Spleen (tissue), 11 donors: ENCODE measurements around the gene PHYKPL. TPM values are rescaled to one million over a fixed set of nuclear protein-coding genes. Genes with fewer than 3 reads are reported as not detected.

ENCODE experiments used
- DNase-seq: peaks from one replicate; pipeline ENCODE4 v3.0.0-alpha.2; 2020
- H3K27ac ChIP-seq, 8 donors: fragments of 200-600 bp; sonication (generic) in 7 of 8; 1 replicate in 4 of 8; 2 replicates in 4 of 8; pipeline versions ENCODE4 v1.5.0 to v1.8.0; 2016 to 2021; ENCODE audit warnings: inconsistent platforms in 4 of 8, mild to moderate bottlenecking in 4 of 8, moderate library complexity in 1 of 8
- H3K27me3 ChIP-seq, 7 donors: fragments of 200-600 bp; sonication (generic) in 6 of 7; replicated peaks in 1 of 7; 1 replicate in 4 of 7; 2 replicates in 3 of 7; pipeline versions ENCODE4 v1.5.0 to v1.8.0; 2016 to 2021; ENCODE audit warnings: inconsistent platforms in 3 of 7, mild to moderate bottlenecking in 1 of 7
- H3K36me3 ChIP-seq, 6 donors: fragments of 200-600 bp; sonication (generic) in 5 of 6; 1 replicate in 4 of 6; 2 replicates in 2 of 6; pipeline versions ENCODE4 v1.5.0 to v1.8.0; 2016 to 2021; ENCODE audit warnings: inconsistent platforms in 2 of 6
- H3K4me1 ChIP-seq, 6 donors: fragments of 200-600 bp; sonication (generic) in 5 of 6; 1 replicate in 3 of 6; 2 replicates in 3 of 6; pipeline versions ENCODE4 v1.5.0 to v1.8.0; 2016 to 2021; ENCODE audit warnings: inconsistent platforms in 3 of 6
- H3K4me3 ChIP-seq, 8 donors: fragments of 200-600 bp; sonication (generic) in 7 of 8; 1 replicate in 4 of 8; 2 replicates in 4 of 8; pipeline versions ENCODE4 v1.5.0 to v1.8.0; 2016 to 2021; ENCODE audit warnings: inconsistent platforms in 4 of 8, mild to moderate bottlenecking in 4 of 8, moderate library complexity in 2 of 8
- H3K9me3 ChIP-seq, 8 donors: fragments of 200-600 bp; sonication (generic) in 7 of 8; 1 replicate in 4 of 8; 2 replicates in 4 of 8; pipeline versions ENCODE4 v1.5.0 to v1.8.0; 2016 to 2021; ENCODE audit warnings: inconsistent platforms in 4 of 8
- CTCF ChIP-seq, 11 experiments: fragments of 200-600 bp in 7 of 11; fragments of 450-650 bp in 4 of 11; sonication (generic) in 4 of 11; IDR thresholded peaks in 8 of 11; conservative IDR thresholded peaks in 3 of 11; 1 replicate in 7 of 11; 2 replicates in 4 of 11; pipeline versions ENCODE4 v1.4.0 to v1.8.0; 2016 to 2021; ENCODE audit warnings: antibody characterized with exemption in 11 of 11, inconsistent platforms in 4 of 11, mild to moderate bottlenecking in 1 of 11
- POLR2A ChIP-seq, 3 donors: fragments of 450-650 bp; IDR thresholded peaks; one replicate each; pipeline ENCODE4 v1.5.1; 2017; ENCODE audit warnings: antibody characterized with exemption in 3 of 3, mild to moderate bottlenecking in 1 of 3
- POLR2AphosphoS5 ChIP-seq, 3 donors: sonication (generic); formaldehyde crosslinking; IDR thresholded peaks; one replicate each; pipeline ENCODE4 v1.5.1; 2017; ENCODE audit warnings: antibody characterized with exemption in 3 of 3
- WGBS, 5 donors: extraction: QIAGEN DNeasy Blood & Tissue Kit in 3 of 5; methylation state at CpG; one replicate each; pipeline versions ENCODE4 v1.1.5 to v1.1.7; 2013 to 2018; 5-methylcytosine and 5-hydroxymethylcytosine counted together
- intact Hi-C: fragments of 100-400 bp; cut with DNase I; formaldehyde crosslinking; loops from one replicate; pipeline ENCODE4 v1.15.0; 2023; ENCODE audit warnings: low total_unique reads
- polyA plus RNA-seq, 3 donors: library from polyadenylated mRNA; stranded (reverse); fragments of 200-250 nt; gene quantifications; one replicate each; pipeline ENCODE4 v1.2.1, GENCODE V29; 2013
- total RNA-seq, 7 donors: library from RNA; depleted of rRNA in 3 of 7; stranded (reverse); fragments of >200 nt in 3 of 7; fragmentation: NEBNext Ultra II Directional in 4 of 7; extraction: Animal tissue kit (Norgen Biotek cat#: 25700) in 4 of 7; gene quantifications; one replicate each; pipeline versions ENCODE4 v1.1.0 to v1.2.1, GENCODE V29; 2016 to 2021
- donor health status: healthy with polysubstance abuse.
- donor health status: DM: no; HTN: no; CAD: no; lungs with moderate emphysema.
- donor health status: DM: no; HTN: no; CAD: no.
- donor health status: Bipolar disorder and iron deficiency.
- donor health status: healthy.
- donor health status: DM: no; HTN: no; CAD: no.
- donor health status: DM: yes; HTN: yes; CAD: no.

The PHYKPL gene
- total and polyA plus RNA-seq, 10 donors, result 46.9 to 209 (median 105) TPM

- intact Hi-C loops, result no loop called here
- Histone ChIP-seq H3K27ac (peak overlapping the region in 6 of 8 donors; percentile 90 to 97 (median 96)), H3K4me3 (peak overlapping the region in 1 of 8 donors; percentile 100), H3K27me3 (no peaks in the 10 kb centered on the region), H3K36me3 (peaks cover 0 to 66% (median 60%) of the 10 kb centered on the region in 6 donors), H3K4me1 (peaks cover 15 to 78% (median 44%) of the 10 kb centered on the region in 6 donors), H3K9me3 (no peaks in the 10 kb centered on the region)
- no peak for TF ChIP-seq POLR2A (IDR thresholded peaks at IDR 0.05)
- TF ChIP-seq CTCF (IDR thresholded peaks at IDR 0.05 in 8 of 11, conservative IDR thresholded peaks at IDR 0.05 in 3 of 11), result no peak
- peak in 1 of 3 donors; percentile 11 for TF ChIP-seq POLR2AphosphoS5 (IDR thresholded peaks at IDR 0.05)
- DNase-seq, result peak; percentile 65
- 56 to 77% (median 69%) methylated on average over 5 of the region's 5 CpGs for WGBS, 5 donors
Measured at GRCh38 chr5:178207183-178207916, 25.3 kb downstream of the PHYKPL start.

GRCh38 chr5:178206166-178207101 is 26.2 kb downstream of the PHYKPL start:
- Histone ChIP-seq H3K4me1 (peaks cover 15 to 82% (median 53%) of the 10 kb centered on the region in 6 donors), H3K4me3 (peak overlapping the region; percentile 89 to 100 (median 96)), H3K9me3 (no peaks in the 10 kb centered on the region), H3K27ac (peak overlapping the region in 6 of 8 donors; percentile 90 to 97 (median 96)), H3K27me3 (no peaks in the 10 kb centered on the region), H3K36me3 (peaks cover 0 to 56% (median 51%) of the 10 kb centered on the region in 6 donors)
- WGBS, 5 donors, result 37 to 48% (median 44%) methylated on average over 12 of the region's 12 CpGs
- intact Hi-C loops, result no loop called here
- DNase-seq, result peak; percentile 60
- TF ChIP-seq POLR2AphosphoS5 (IDR thresholded peaks at IDR 0.05) (peak in 2 of 3 donors; percentile 36 to 39), CTCF (IDR thresholded peaks at IDR 0.05 in 8 of 11, conservative IDR thresholded peaks at IDR 0.05 in 3 of 11) (no peak), POLR2A (IDR thresholded peaks at IDR 0.05) (no peak)

- no peak for DNase-seq
- H3K4me3 ChIP-seq, result peak overlapping the region; percentile 89 to 100 (median 96)
- intact Hi-C loops, result no loop called here
- no peaks in the 10 kb centered on the region for H3K9me3 ChIP-seq
- no peaks in the 10 kb centered on the region for H3K27me3 ChIP-seq
- WGBS, 5 donors, result 4 to 7% (median 6%) methylated on average over 5 of the region's 5 CpGs
- H3K4me1 ChIP-seq, result peaks cover 15 to 78% (median 53%) of the 10 kb centered on the region in 6 donors
- TF ChIP-seq CTCF (IDR thresholded peaks at IDR 0.05 in 8 of 11, conservative IDR thresholded peaks at IDR 0.05 in 3 of 11) (no peak), POLR2A (IDR thresholded peaks at IDR 0.05) (no peak), POLR2AphosphoS5 (IDR thresholded peaks at IDR 0.05) (no peak)
- H3K36me3 ChIP-seq, result peaks cover 0 to 49% (median 43%) of the 10 kb centered on the region in 6 donors
- peak overlapping the region; percentile 80 to 97 (median 94) for H3K27ac ChIP-seq
Measured at GRCh38 chr5:178205749-178206047, 26.9 kb downstream of the PHYKPL start.
